SU-DHL-6 (cell line): ENCODE measurements around the gene TBL1X.

ENCODE experiments used
- H2AFZ ChIP-seq: fragments of 200-600 bp; sonication (generic); 2 replicates; pipeline ENCODE4 v1.6.1; 2014; ENCODE audit warnings: low read depth, mild to moderate bottlenecking, moderate library complexity, mixed read lengths, antibody characterized with exemption, low read length; ENCODE audit not compliant: severe bottlenecking
- H3F3A ChIP-seq: fragments of 200-600 bp; shearing (Covaris generic); 2 replicates; pipeline ENCODE4 v1.6.0; 2016; ENCODE audit warnings: antibody characterized with exemption, mild to moderate bottlenecking; ENCODE audit not compliant: insufficient read depth
- H3K27ac ChIP-seq: fragments of 200-600 bp; sonication (generic); 2 replicates; pipeline ENCODE4 v1.5.1; 2016; ENCODE audit warnings: low read depth, mild to moderate bottlenecking, low read length, moderate library complexity, mixed read lengths
- H3K27me3 ChIP-seq: fragments of 200-600 bp; sonication (generic), shearing (Covaris generic); 2 replicates; pipeline ENCODE4 v1.6.0; 2014; ENCODE audit warnings: mild to moderate bottlenecking, low read length
- H3K36me3 ChIP-seq: fragments of 200-600 bp; sonication (generic); 2 replicates; pipeline ENCODE4 v1.6.1; 2014; ENCODE audit warnings: mild to moderate bottlenecking, low read length, mixed read lengths
- H3K4me2 ChIP-seq: fragments of 300-600, 200-600 bp; shearing (Covaris generic), sonication (generic); 2 replicates; pipeline ENCODE4 v1.6.0; 2014; ENCODE audit warnings: low read length, low read depth, mild to moderate bottlenecking; ENCODE audit not compliant: poor library complexity, severe bottlenecking
- H3K4me3 ChIP-seq: fragments of 200-600 bp; sonication (generic); 2 replicates; pipeline ENCODE4 v1.5.1; 2014; ENCODE audit warnings: antibody characterized with exemption, low read length, mild to moderate bottlenecking, mixed read lengths; ENCODE audit not compliant: insufficient read depth, poor library complexity, severe bottlenecking
- H3K79me2 ChIP-seq: fragments of 200-600 bp; sonication (generic); 2 replicates; pipeline ENCODE4 v1.6.1; 2014; ENCODE audit warnings: mild to moderate bottlenecking, low read length, moderate library complexity; ENCODE audit not compliant: insufficient read depth
- H3K9ac ChIP-seq: fragments of 200-600 bp; sonication (generic); 2 replicates; pipeline ENCODE4 v1.7.0; 2014; ENCODE audit warnings: mild to moderate bottlenecking, low read length
- H3K9me2 ChIP-seq: fragments of 200-600 bp; sonication (generic); replicated peaks from 2 replicates; pipeline ENCODE4 v1.6.1; 2014; ENCODE audit warnings: low read length; ENCODE audit not compliant: insufficient read depth
- H3K9me3 ChIP-seq: fragments of 200-600 bp; sonication (generic); 2 replicates; pipeline ENCODE4 v1.6.1; 2014; ENCODE audit warnings: low read length, mixed read lengths; ENCODE audit not compliant: insufficient read depth
- H4K20me1 ChIP-seq: fragments of 200-600 bp; sonication (generic); 2 replicates; pipeline ENCODE4 v1.6.1; 2014; ENCODE audit warnings: low read depth, mild to moderate bottlenecking, antibody characterized with exemption, low read length, moderate library complexity, mixed read lengths
- CTCF ChIP-seq: fragments of 200-600 bp; sonication (generic); IDR thresholded peaks from one replicate; pipeline ENCODE4 v1.5.1; 2017; ENCODE audit warnings: antibody characterized with exemption, mild to moderate bottlenecking, low read length, moderate library complexity; ENCODE audit not compliant: insufficient read depth, poor library complexity, severe bottlenecking
- EZH2phosphoT487 ChIP-seq: fragments of 200-600 bp; sonication (generic), shearing (Covaris generic); conservative IDR thresholded peaks from 2 replicates; pipeline ENCODE4 v1.6.1; 2018; ENCODE audit warnings: mild to moderate bottlenecking, antibody characterized with exemption, low read length, moderate library complexity, mixed read lengths

Gene TBL1X

GRCh38 chrX:9538544-9539045, 73.7 kb downstream of the TBL1X start:
- H3K36me3 ChIP-seq, result no peaks in the 10 kb centered on the region
- no peak overlapping the region for H3K27ac ChIP-seq
- H3K4me2 ChIP-seq, result no peak overlapping the region
- no peak overlapping the region for H3K9ac ChIP-seq
- TF ChIP-seq CTCF (no peak), EZH2phosphoT487 (no peak)
- no peaks in the 10 kb centered on the region for H3K9me2 ChIP-seq
- no peak overlapping the region for H2AFZ ChIP-seq
- no peaks in the 10 kb centered on the region for H3K9me3 ChIP-seq
- no peaks in the 10 kb centered on the region for H3K27me3 ChIP-seq
- H4K20me1 ChIP-seq, result no peaks in the 10 kb centered on the region
- peaks cover 36% of the 10 kb centered on the region; the same call in 1 of the 2 replicates for H3K79me2 ChIP-seq
- H3K4me3 ChIP-seq, result no peak overlapping the region
- H3F3A ChIP-seq, result no peaks in the 10 kb centered on the region; the same call in 1 of the 2 replicates

GRCh38 chrX:9539605-9540387, 74.9 kb downstream of the TBL1X start:
- no peaks in the 10 kb centered on the region for H3K27me3 ChIP-seq
- no peak overlapping the region for H3K27ac ChIP-seq
- H2AFZ ChIP-seq, result no peak overlapping the region
- no peaks in the 10 kb centered on the region for H3K36me3 ChIP-seq
- H3K4me3 ChIP-seq, result no peak overlapping the region
- no peak overlapping the region for H3K4me2 ChIP-seq
- no peaks in the 10 kb centered on the region for H3K9me2 ChIP-seq
- TF ChIP-seq CTCF, result no peak
- no peak for TF ChIP-seq EZH2phosphoT487
- H3K9me3 ChIP-seq, result no peaks in the 10 kb centered on the region
- H3F3A ChIP-seq, result no peaks in the 10 kb centered on the region; the same call in 1 of the 2 replicates
- H3K9ac ChIP-seq, result no peak overlapping the region
- H3K79me2 ChIP-seq, result peaks cover 29% of the 10 kb centered on the region; the same call in 1 of the 2 replicates
- H4K20me1 ChIP-seq, result no peaks in the 10 kb centered on the region

- H2AFZ ChIP-seq, result no peak overlapping the region
- peaks cover 18% of the 10 kb centered on the region; the same call in 1 of the 2 replicates for H3K79me2 ChIP-seq
- H3K27ac ChIP-seq, result no peak overlapping the region
- no peaks in the 10 kb centered on the region for H4K20me1 ChIP-seq
- no peak overlapping the region for H3K4me3 ChIP-seq
- H3K36me3 ChIP-seq, result no peaks in the 10 kb centered on the region
- H3F3A ChIP-seq, result no peaks in the 10 kb centered on the region
- H3K9ac ChIP-seq, result no peak overlapping the region
- H3K9me2 ChIP-seq, result no peaks in the 10 kb centered on the region
- H3K4me2 ChIP-seq, result no peak overlapping the region
- no peaks in the 10 kb centered on the region for H3K27me3 ChIP-seq
- no peaks in the 10 kb centered on the region for H3K9me3 ChIP-seq
- no peak for TF ChIP-seq CTCF
- TF ChIP-seq EZH2phosphoT487, result no peak
Measured at GRCh38 chrX:9542106-9542760, 77.4 kb downstream of the TBL1X start.
